B cell (primary cell): Measurements from ENCODE around the gene NETO2.

Experiments used
- CTCF ChIP-seq: fragments of 200-600 bp; IDR thresholded peaks from one replicate; pipeline ENCODE4 v1.8.0; 2022; ENCODE audit warnings: antibody characterized with exemption, mild to moderate bottlenecking
- EZH2 ChIP-seq: IDR thresholded peaks from 2 replicates; pipeline ENCODE4 v1.6.1; 2012; ENCODE audit warnings: borderline replicate concordance, low read depth, mild to moderate bottlenecking, moderate library complexity, low read length; ENCODE audit not compliant: insufficient read depth, poor library complexity, severe bottlenecking

GRCh38 chr16:47069313-47069712 is 74.4 kb downstream of the NETO2 start:
- no peak for TF ChIP-seq CTCF
- no peak for TF ChIP-seq EZH2
